ENCODE measurements around the gene BAZ1A.

BAZ1A gene, protein sequence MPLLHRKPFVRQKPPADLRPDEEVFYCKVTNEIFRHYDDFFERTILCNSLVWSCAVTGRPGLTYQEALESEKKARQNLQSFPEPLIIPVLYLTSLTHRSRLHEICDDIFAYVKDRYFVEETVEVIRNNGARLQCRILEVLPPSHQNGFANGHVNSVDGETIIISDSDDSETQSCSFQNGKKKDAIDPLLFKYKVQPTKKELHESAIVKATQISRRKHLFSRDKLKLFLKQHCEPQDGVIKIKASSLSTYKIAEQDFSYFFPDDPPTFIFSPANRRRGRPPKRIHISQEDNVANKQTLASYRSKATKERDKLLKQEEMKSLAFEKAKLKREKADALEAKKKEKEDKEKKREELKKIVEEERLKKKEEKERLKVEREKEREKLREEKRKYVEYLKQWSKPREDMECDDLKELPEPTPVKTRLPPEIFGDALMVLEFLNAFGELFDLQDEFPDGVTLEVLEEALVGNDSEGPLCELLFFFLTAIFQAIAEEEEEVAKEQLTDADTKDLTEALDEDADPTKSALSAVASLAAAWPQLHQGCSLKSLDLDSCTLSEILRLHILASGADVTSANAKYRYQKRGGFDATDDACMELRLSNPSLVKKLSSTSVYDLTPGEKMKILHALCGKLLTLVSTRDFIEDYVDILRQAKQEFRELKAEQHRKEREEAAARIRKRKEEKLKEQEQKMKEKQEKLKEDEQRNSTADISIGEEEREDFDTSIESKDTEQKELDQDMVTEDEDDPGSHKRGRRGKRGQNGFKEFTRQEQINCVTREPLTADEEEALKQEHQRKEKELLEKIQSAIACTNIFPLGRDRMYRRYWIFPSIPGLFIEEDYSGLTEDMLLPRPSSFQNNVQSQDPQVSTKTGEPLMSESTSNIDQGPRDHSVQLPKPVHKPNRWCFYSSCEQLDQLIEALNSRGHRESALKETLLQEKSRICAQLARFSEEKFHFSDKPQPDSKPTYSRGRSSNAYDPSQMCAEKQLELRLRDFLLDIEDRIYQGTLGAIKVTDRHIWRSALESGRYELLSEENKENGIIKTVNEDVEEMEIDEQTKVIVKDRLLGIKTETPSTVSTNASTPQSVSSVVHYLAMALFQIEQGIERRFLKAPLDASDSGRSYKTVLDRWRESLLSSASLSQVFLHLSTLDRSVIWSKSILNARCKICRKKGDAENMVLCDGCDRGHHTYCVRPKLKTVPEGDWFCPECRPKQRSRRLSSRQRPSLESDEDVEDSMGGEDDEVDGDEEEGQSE (N-terminal part only)

DNA sequence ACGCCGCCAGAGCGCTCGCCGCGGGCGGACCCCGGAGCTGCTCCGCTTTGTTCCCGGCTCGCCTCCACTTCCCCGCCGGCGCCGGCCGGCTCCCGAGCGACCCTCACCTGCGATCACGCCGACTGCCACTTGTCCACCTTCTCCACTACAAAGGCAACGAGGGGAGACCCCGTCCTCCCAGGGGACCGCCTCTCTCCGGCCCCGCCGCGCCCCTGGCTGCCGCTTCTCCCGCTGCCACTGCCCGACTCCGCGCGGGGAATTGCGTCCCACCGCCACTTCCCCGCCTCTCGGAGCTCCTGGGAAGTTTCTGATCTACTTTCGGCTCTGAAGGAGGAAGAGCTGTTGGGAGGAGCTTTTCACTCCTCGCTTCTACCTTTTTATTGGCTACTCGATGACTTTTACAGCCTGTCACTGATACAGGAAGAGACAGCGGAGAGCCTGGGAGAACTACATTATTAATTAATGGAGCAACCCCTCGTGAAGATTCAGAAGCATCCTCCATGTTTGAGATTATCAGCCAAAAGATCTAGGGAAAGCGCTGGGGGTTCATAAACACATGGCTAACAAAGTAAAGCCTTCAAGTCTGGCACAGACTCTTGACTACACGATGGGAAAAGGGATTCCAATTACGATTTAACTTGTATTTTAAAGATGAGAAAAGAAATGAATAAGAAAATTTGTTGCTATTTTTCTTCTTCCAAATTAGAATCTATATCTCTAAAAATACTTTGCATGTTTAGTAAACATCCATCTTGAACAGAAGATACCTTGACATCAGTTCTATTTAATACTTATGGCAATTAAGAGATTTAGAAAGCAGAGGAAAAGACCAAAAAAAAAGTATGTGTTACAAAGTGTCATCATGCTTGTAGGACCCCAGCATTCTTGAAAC is at the start of gene BAZ1A:
Gene BAZ1A (minus strand): TSS at position 330 of the 892 bp plus-strand sequence. CDS start 756 bp downstream, outside the sequence.
- in situ Hi-C loops (cut with MboI; ENCODE audit: low sequenced_read_pairs), result no loop called here

DNA sequence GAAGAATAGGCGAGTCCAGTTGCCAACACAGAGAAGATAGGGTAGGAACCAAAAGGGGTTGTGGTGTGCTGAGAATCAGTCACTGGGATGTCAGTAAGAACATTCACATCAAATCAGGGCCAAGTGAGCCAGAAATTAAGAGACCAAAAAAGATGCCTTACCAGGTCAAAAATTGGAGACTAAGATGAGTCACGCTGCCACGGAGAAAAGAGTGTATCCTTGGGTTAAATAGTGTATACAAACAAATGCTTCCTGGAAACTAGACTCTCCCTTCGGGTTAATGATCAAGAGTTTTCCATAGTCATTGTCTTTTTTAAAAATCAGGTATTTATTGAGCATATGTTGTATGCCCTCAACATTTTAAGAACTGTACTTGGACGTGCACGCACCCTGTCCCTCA is 45.2 kb upstream of the BAZ1A start:
- in situ Hi-C loops (cut with MboI; ENCODE audit: low sequenced_read_pairs), result no loop called here

DNA sequence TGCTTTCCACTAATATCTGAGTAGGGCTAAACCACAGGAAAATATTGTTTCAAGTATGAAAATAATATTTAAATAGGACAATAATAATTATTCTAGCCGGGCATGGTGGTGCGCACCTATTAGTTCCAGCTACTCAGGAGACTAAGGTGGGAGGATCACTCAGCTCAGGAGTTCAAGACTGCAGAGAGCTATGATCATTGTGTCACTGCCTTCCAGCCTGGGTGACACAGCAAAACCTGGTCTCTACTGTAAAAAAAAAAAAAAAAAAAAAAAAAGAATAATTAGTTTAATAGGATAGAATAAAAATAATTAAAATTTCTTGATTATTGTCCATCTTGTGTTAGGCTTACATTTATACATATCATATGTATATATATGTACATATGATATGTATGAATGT is 38.5 kb upstream of the BAZ1A start:
- in situ Hi-C loops (cut with MboI; ENCODE audit: low sequenced_read_pairs), result no loop called here

DNA sequence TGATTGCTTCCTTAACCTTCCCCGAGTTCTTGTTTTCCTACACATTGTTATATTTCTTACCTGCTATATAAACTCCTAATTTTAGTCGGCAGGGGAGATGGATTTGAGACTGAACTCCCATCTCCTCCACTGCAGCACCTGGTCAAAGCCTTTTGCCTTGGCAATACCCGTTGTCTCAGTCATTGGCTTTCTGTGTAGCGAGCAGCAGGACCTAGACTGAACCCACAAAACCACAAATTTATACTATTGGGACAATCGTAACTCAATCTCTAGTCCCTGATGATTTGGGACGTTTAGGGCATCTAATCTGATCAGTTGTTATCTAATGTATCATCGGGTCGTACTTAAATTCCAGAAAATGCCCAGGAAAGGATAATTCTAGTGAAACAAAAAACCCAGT is 37.8 kb upstream of the BAZ1A start:
- in situ Hi-C loops (cut with MboI; ENCODE audit: low sequenced_read_pairs), result no loop called here

DNA sequence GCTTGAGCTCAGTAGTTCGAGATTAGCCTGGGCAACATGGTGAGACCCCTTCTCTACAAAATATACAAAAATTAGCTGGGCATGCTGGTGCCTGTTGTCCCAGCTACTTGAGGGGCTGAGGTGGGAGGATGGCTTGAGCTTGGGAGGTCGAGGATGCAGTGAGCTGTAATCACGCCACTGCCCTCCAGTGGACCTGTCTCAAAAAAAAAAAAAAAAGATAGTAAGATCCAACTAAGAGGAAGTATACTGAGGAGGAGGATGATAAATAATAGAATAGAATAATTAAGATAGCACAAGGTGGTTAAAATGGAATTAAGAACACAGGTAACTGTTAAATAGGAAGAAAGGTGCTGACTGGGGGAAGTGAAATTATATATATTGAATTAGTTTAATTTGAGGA is 37.0 kb upstream of the BAZ1A start:
- in situ Hi-C loops (cut with MboI; ENCODE audit: low sequenced_read_pairs), result no loop called here

DNA sequence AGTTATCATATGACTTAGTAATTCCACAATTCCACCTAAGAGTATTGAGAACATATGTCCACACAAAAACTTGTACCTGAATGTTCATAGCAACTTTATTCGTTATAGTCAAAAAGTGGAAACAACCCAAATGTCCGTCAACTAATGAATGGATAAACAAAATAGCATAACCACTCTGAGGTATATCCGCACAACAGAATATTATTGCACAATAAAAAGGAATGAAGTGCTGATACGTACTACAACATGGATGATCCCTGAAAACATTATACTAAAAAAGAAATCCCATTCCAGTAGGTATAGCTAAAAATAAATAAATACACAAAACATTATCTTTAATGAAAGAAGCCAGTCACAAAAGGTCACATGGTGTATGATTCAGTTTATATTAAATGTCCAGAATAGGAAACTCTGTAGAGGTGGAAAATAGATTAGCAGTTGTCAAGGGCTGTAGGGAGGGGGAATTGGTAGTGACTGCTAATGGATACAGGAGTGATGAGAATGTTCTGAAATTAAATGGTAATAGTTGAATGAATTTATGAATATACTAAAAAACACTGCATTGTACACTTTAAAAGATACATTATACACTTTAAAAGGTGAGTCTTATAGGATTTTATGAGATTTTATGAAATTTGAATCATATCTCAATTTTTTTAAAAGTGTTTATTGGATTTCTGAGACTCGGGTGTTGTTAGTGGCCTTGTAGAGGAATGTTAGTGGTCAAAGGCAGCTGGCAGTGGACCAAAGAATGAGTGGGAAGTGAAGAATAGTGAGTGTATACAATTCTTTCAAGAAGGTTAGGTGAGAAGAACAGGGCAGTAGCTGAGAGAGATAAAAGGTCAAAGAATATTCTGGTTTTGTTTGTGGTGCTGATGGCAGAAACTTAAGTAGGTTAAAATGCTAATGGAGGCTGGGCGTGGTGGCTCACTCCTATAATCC is 36.3 kb upstream of the BAZ1A start:
- in situ Hi-C loops (cut with MboI; ENCODE audit: low sequenced_read_pairs), result no loop called here

DNA sequence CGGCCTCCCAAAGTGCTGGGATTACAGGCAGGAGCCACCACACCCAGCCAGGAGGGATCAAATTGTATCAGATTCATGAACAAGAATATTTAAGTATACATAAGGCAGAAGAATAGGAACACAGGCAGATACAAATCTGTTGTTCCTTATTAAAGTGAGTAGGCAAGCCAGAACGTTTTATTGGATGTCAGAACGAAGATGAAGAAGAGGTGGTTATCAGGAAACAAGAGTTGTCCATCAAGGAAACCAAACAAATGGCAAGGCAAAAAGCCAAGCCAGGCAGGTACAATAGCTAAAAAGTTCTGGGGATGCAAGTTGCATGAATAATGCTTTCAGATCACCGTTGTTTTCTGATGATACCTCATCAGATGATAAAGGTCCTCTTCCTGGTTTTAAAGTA is 31.1 kb upstream of the BAZ1A start:
- in situ Hi-C loops (cut with MboI; ENCODE audit: low sequenced_read_pairs), result no loop called here

DNA sequence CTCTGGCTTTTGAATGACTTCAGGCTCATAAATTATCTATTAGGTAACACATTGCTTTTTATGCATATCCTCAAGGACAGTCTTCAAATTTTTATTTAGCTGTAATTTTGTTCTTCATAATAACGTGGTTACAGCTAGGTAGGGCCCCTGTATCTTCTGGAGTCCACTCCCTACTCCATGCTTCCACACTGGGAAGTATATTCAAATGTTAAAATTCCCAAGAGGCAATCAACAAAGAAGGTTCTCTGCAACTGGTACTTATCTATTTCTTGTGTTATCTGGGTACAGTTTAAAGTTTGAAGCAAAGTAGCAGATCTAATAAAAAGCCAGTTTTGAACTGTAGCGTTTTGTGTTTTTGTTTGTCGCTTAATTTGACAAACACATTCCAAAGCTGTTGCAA is 20.1 kb upstream of the BAZ1A start:
- in situ Hi-C loops (cut with MboI; ENCODE audit: low sequenced_read_pairs), result no loop called here

DNA sequence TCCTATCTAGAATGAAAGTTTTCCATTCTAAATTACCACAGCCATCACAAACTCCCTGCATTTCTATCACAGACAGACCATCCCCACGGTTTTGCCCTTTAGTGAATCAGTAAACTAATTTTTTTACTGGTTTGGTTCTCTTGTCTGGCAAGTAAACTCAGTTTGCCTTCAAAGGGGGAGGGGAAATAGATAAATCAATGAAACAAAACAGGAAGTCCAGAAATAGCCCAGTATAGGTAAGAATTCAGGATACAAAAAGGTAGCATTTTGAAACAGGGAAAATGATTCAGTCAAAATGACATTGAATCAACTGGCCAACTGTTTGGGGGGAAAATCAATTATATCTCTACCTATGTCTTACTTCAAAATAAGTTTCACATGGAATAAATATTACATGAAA is 15.8 kb upstream of the BAZ1A start:
- in situ Hi-C loops (cut with MboI; ENCODE audit: low sequenced_read_pairs), result no loop called here

DNA sequence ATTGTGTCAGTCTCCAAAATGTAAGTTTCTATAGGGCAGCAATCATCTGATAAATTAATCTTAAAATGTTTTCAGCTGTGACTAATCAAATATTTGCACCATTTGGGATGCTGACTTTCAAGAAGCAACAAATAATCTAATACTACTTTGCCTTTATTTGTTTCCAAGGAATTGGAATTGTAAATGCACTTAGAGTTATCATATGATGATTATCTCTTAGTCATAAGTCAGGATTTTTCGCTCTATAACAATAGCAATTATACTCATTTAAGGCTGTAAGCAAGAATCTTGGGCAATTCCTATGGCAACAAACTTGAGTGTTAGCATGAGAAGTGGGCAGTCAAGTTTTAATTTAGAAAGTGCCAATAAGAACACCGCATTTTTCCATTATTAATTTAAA is 13.0 kb upstream of the BAZ1A start:
- in situ Hi-C loops (cut with MboI; ENCODE audit: low sequenced_read_pairs), result no loop called here

DNA sequence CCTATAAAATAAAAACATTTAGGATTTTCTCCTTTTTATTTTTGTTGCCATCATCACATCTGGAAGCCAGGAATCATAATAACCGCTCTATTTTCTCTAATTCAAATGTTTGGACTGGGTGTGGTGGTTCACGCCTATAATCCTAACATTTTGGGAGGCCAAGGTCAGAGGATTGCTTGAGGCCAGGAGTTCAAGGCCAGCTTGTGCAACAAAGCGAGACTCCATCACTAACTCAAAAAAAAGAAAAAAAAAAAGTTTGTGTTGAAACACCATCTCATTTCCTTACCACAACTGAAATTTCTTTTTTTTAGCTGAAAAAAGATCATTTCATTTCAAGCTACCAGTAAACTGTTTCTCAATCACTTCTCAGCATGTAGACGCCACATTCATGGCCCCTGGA is 8.8 kb upstream of the BAZ1A start:
- in situ Hi-C loops (cut with MboI; ENCODE audit: low sequenced_read_pairs), result no loop called here

DNA sequence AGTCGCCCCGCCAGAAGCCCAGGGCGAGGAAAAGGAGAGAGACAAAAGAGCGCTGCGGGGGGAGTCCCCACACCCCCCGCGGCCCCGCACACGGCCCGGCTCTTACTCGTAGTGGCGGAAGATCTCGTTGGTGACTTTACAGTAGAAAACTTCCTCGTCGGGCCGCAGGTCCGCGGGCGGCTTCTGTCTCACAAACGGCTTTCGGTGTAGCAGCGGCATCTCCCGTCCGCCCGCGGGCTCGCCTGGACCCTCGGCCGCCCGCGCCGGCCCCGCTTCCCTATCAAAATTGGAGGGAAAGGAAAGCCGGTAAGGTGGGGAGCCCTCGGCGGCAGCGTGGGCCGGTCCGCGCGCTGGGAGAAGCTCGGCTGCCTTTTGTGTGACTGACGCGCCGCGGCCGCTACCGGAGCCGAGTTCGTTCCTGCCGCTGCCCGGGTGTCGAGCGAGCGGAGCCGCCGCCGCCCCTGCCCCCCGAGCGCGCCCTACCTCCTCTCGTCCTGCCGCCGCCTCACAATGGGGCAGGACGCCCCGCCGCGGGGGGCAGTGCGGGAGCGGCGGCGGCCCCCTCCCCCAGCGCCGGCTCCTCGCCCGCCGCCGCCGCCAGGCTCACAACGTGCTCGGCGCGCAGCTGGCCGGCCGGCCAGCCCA is 652 bp downstream of the BAZ1A start:
- in situ Hi-C loops (cut with MboI; ENCODE audit: low sequenced_read_pairs), result no loop called here

DNA sequence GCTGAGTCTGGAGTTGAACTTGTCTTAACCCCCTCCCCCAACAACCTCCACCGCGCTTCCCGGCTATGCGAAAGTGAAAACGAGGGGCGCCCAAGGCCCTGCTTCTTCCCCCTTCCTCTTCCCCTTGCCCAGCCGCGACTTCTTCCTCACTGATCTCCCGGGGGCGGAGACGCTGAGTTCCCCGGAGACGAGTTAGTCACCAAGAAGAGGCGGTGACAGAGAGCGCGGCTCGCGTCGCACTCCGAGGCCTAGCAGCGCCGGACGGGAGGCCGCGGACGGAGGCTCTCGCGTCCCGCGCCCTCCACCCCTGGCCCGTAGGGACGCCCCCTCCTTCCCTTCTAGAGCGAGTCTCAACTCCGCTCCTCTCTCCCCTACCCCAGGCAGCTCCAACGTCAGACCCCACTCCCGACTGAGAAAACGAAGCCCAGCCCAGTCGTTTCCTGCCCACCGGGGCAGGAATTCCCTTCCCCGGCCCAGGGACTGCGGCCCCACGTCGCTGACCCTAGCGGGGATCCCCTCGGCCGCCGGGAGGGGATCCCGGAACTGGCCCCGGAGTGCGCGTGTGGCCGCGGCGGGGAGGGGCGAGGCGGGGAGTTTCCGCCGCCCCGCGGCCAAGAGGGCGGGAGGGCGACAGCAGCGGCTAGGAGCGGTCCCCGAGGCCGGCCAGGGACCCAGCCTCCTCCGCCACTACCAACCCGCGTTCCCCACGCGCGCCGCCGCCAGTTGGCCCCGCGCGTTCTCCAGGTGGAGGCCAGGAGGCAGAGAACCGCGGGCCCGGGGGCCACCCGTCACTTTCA is 1.4 kb downstream of the BAZ1A start:
- in situ Hi-C loops (cut with MboI; ENCODE audit: low sequenced_read_pairs), result no loop called here

DNA sequence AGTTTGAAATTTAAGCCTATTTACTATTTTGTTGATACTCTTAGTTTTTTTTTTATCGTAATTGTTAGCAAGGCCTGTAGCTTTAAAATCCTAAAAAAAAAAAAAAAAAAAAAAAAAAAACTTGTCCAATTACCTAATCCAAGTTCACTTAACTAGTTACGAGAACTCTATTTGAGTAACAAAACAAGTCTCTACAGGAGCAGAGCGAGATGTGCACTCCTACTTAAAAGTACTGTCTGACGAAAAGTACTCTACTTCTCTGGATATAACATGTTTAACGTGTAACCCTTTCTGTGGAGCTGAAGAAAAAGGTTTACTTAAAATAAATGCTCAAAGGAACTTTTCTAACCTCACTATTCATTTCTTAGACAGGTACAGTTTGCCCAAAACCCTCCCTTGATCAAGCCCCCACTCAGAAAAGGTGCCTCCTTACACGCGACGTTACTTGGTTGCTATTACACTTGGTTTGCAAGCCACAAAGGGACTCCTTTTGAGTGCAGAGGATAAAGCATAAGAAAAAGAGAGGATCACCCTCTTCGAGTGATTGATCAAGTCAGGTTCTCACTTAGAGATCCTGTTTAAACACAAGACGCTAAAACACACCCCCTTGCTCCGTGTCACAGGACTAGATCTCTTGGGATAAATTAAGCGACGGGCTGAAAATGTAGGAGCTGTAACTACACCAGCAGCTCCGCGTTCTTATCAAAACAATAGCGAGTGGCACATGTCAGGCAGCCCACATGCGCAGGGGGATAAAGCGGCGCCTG is 2.2 kb downstream of the BAZ1A start:
- in situ Hi-C loops (cut with MboI; ENCODE audit: low sequenced_read_pairs), result no loop called here

DNA sequence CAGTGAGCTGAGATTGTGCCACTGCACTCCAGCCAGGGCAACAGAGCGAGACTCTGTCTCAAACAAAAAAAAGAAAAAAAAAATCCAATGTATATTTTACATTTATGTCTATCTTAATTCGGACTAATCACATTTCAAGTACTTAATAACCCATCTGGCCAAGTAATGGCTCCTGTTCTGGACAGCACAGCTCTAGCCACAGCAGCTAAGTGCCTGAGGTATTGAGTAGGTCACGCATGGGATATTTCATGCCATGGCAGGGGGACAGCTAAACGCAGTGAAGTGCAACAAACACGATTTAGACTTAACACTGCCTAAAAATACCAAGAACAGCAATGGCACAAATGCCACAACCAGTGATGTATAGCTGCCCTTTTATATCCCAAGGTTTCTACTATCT is 8.0 kb downstream of the BAZ1A start:
- in situ Hi-C loops (cut with MboI; ENCODE audit: low sequenced_read_pairs), result no loop called here

DNA sequence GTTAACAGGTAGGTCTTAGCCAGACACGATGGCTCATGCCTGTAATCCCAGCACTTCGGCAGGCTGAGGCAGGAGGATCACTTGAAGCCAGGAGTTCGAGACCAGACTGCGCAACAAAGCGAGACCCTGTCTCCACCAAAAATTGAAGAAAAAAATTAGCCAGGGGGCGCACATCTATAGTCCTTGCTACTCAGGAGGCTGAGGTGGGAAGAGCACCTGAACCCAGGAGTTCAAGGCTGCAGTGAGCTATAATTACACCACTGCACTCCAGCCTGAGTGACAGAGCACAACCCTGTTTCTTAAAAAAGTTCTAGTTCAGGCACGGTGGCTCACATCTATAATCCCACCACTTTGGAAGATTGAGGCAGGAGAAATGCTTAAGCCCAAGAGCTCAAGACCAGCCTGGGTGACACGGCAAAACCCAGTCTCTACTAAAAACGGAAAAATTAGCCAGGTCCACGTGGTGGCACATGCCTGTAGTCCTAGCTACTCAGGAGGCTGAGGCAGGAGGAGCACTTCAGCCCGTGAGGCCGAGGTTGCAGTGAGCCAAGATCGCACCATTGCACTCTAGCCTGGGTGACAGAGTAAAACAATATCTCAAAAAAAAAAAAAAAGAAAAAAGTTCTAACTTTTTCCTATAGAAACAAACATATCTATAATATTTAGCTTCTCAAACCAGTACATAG is 9.1 kb downstream of the BAZ1A start:
- in situ Hi-C loops (cut with MboI; ENCODE audit: low sequenced_read_pairs), result no loop called here

DNA sequence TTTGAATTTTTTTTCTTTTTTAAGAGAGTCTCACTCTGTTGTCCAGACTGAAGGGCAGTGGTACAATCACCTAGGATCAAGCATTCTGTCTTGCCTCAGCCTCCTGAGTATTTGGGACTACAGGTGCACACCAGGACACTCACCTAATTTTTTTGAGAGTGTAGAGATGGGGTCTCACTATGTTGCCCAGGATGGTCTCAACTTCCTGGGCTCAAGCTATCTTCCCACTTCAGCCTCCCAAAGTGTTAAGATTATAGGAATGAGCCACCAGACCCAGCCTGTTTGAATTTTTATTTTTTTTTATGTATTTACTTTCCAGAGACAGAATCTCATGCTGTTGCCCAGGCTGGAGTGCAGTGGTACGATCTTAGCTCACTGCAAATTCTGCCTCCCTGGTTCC is 11.3 kb downstream of the BAZ1A start:
- in situ Hi-C loops (cut with MboI; ENCODE audit: low sequenced_read_pairs), result no loop called here
